Gastroesophageal sphincter (tissue), 4 donors: ENCODE measurements around the gene RCCD1. TPM values are rescaled to one million over a fixed set of nuclear protein-coding genes. Genes with fewer than 3 reads are reported as not detected.
"Not testable (repeated sequence)": the region's sequence is repeated elsewhere in the genome, so short reads cannot be mapped to it uniquely, and the experiment has no call there.

Source experiments
- ATAC-seq: fragments of 150-250 bp; one replicate; pipeline ENCODE4 v1.9.1; 2016; ENCODE audit warnings: mild to moderate bottlenecking, moderate library complexity
- H3K27ac ChIP-seq, 4 donors: fragments of 200-600 bp; sonication (generic) in 3 of 4; 1 replicate in 3 of 4; 2 replicates in 1 of 4; pipeline ENCODE4 v1.5.1; 2016 to 2019
- H3K27me3 ChIP-seq: fragments of 200-600 bp; sonication (generic); one replicate; pipeline ENCODE4 v1.5.1; 2019
- H3K36me3 ChIP-seq, 2 donors: fragments of 200-600 bp; sonication (generic); one replicate each; pipeline ENCODE4 v1.5.1; 2019; ENCODE audit warnings: control low read depth in 1 of 2
- H3K4me1 ChIP-seq, 3 donors: fragments of 200-600 bp; sonication (generic); 1 replicate in 2 of 3; 2 replicates in 1 of 3; pipeline ENCODE4 v1.5.1; 2016 to 2019; ENCODE audit warnings: control low read depth in 2 of 3
- H3K4me3 ChIP-seq, 2 donors: fragments of 200-600 bp; sonication (generic); one replicate each; pipeline ENCODE4 v1.5.1; 2019; ENCODE audit warnings: mild to moderate bottlenecking in 1 of 2, moderate library complexity in 1 of 2
- H3K9me3 ChIP-seq, 3 donors: fragments of 200-600 bp; sonication (generic); one replicate each; pipeline ENCODE4 v1.5.1; 2017 to 2019; ENCODE audit warnings: control low read depth in 2 of 3
- EP300 ChIP-seq: sonication (generic); formaldehyde crosslinking; IDR thresholded peaks from one replicate; pipeline ENCODE4 v1.6.1; 2017; ENCODE audit warnings: antibody characterized with exemption, mild to moderate bottlenecking
- POLR2A ChIP-seq, 2 donors: fragments of 450-650 bp; IDR thresholded peaks; one replicate each; pipeline ENCODE4 v1.6.1; 2017; ENCODE audit warnings: antibody characterized with exemption in 2 of 2, mild to moderate bottlenecking in 2 of 2, moderate library complexity in 1 of 2
- POLR2AphosphoS5 ChIP-seq: sonication (generic); formaldehyde crosslinking; IDR thresholded peaks from one replicate; pipeline ENCODE4 v1.6.1; 2017; ENCODE audit warnings: antibody characterized with exemption
- WGBS, 2 donors: methylation state at CpG; one replicate each; pipeline ENCODE4 v1.1.5; 2018; ENCODE audit warnings: low coverage in 1 of 2; 5-methylcytosine and 5-hydroxymethylcytosine counted together
- total RNA-seq, 4 donors: library from RNA; depleted of rRNA; stranded (reverse); fragments of >200 nt; gene quantifications; one replicate each; pipeline ENCODE4 v1.1.0, GENCODE V29; 2016
- TF ChIP-seq, protein P1 (sequence below), 4 experiments: fragments of 200-600 bp in 2 of 4; fragments of 450-650 bp in 2 of 4; sonication (generic) in 1 of 4; IDR thresholded peaks; one replicate each; pipeline ENCODE4 v1.5.1; 2017 to 2019; ENCODE audit warnings: antibody characterized with exemption in 4 of 4, mild to moderate bottlenecking in 2 of 4, moderate library complexity in 2 of 4

Gene RCCD1
- total RNA-seq, 4 donors from 2014 or later, result 5.3 to 11.1 (median 9.0) TPM

DNA sequence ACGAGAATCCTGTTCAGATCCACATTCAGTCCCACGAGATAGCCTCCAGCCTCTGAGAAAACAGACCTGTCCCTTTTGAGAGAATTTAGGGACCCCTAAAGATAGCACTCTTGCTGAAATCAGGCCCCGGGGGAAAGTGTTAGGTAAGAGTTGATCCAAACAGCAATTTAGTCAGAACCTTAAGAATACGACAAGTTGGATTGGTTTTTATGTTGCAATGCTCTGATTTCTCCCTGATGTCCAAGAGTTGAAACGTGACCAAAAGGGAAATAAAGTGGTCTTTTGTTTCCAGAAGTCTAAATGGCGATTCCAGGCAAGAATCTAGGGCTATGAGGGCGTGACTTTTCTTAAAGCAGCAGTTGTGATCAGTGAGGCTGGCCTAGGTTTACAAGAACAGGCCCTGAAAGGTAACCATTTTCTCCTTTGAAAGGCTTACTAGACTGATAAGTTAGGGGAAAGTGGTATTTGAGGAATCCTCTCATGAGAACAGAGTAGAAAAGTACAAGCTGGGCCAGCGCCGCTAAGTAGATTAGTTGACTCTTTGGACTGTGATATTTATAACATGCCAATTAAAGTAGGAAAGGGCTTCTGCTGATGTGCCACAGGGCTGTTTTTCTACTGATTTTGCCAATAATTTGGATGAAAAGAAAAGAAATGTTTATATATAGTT lies 46.7 kb upstream of the RCCD1 start:
- Histone ChIP-seq H3K36me3 (peaks cover 0 to 83% of the 10 kb centered on the region in 2 donors), H3K4me3 (no peak overlapping the region), H3K27ac (peak overlapping the region in 3 of 4 donors; percentile 3 to 44 (median 15)), H3K27me3 (no peaks in the 10 kb centered on the region), H3K4me1 (peaks cover 0 to 59% (median 8%) of the 10 kb centered on the region in 3 donors), H3K9me3 (no peaks in the 10 kb centered on the region)
- TF ChIP-seq POLR2A (IDR thresholded peaks at IDR 0.05) (no peak), POLR2AphosphoS5 (no peak), EP300 (no peak)
- TF ChIP-seq, protein P1, sequence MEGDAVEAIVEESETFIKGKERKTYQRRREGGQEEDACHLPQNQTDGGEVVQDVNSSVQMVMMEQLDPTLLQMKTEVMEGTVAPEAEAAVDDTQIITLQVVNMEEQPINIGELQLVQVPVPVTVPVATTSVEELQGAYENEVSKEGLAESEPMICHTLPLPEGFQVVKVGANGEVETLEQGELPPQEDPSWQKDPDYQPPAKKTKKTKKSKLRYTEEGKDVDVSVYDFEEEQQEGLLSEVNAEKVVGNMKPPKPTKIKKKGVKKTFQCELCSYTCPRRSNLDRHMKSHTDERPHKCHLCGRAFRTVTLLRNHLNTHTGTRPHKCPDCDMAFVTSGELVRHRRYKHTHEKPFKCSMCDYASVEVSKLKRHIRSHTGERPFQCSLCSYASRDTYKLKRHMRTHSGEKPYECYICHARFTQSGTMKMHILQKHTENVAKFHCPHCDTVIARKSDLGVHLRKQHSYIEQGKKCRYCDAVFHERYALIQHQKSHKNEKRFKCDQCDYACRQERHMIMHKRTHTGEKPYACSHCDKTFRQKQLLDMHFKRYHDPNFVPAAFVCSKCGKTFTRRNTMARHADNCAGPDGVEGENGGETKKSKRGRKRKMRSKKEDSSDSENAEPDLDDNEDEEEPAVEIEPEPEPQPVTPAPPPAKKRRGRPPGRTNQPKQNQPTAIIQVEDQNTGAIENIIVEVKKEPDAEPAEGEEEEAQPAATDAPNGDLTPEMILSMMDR (IDR thresholded peaks at IDR 0.05), result no peak
- ATAC-seq, result peak; percentile 10
- WGBS, 2 donors, result 69 to 82% methylated on average over 6 to 8 of the region's 9 CpGs

- H3K27ac ChIP-seq, ATAC-seq, H3K9me3 ChIP-seq, H3K4me3 ChIP-seq, H3K27me3 ChIP-seq: not testable (repeated sequence)
- WGBS, 2 donors, result 76 to 80% methylated on average over 1 to 9 of the region's 11 CpGs
- peaks cover 0 to 45% (median 0%) of the 10 kb centered on the region in 3 donors for H3K4me1 ChIP-seq
- H3K36me3 ChIP-seq, result peaks cover 0 to 98% of the 10 kb centered on the region in 2 donors
These were observed 45.2 kb upstream of the RCCD1 start for GRCh38 chr15:90909449-90909848.

DNA sequence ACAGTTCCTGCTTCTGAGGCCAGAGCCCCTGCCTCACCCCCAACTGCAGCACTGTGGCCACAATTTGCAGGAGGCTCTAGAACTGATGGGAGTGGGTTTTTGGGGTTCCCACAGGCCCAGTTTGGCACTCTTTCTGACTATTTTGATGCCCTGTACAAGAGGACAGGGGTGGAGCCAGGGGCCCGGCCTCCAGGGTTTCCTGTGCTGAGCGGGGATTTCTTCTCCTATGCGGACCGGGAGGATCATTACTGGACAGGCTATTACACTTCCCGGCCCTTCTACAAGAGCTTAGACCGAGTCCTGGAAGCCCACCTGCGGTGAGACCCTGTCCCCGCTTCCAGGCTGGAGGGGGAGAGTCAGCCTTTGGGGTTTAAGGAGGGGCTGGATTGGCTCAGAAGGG lies 44.7 kb upstream of the RCCD1 start:
- no peak for ATAC-seq
- H3K9me3 ChIP-seq, result no peaks in the 10 kb centered on the region
- WGBS, 2 donors, result no CpG with 5 or more reads among the region's 8 CpGs
- H3K4me1 ChIP-seq, result peaks cover 0 to 40% (median 0%) of the 10 kb centered on the region in 3 donors
- TF ChIP-seq, protein P1 (IDR thresholded peaks at IDR 0.05), result no peak
- no peak for TF ChIP-seq EP300
- TF ChIP-seq POLR2AphosphoS5, result no peak
- no peak for TF ChIP-seq POLR2A (IDR thresholded peaks at IDR 0.05)
- H3K36me3 ChIP-seq, result peaks cover 0 to 100% of the 10 kb centered on the region in 2 donors
- H3K27ac ChIP-seq, result no peak overlapping the region
- no peak overlapping the region for H3K4me3 ChIP-seq
- H3K27me3 ChIP-seq, result no peaks in the 10 kb centered on the region

GRCh38 chr15:90910441-90911301 lies 44.0 kb upstream of the RCCD1 start:
- no peak for ATAC-seq
- peaks cover 0 to 100% of the 10 kb centered on the region in 2 donors for H3K36me3 ChIP-seq
- no peak overlapping the region for H3K4me3 ChIP-seq
- TF ChIP-seq POLR2A (IDR thresholded peaks at IDR 0.05), result no peak
- TF ChIP-seq, protein P1 (IDR thresholded peaks at IDR 0.05), result no peak
- no peak for TF ChIP-seq POLR2AphosphoS5
- TF ChIP-seq EP300, result no peak
- WGBS, 2 donors, result 60 to 84% methylated on average over 1 to 6 of the region's 24 CpGs
- no peaks in the 10 kb centered on the region for H3K9me3 ChIP-seq
- H3K27ac ChIP-seq, result no peak overlapping the region
- peaks cover 0 to 33% (median 0%) of the 10 kb centered on the region in 3 donors for H3K4me1 ChIP-seq
- H3K27me3 ChIP-seq, result no peaks in the 10 kb centered on the region

DNA sequence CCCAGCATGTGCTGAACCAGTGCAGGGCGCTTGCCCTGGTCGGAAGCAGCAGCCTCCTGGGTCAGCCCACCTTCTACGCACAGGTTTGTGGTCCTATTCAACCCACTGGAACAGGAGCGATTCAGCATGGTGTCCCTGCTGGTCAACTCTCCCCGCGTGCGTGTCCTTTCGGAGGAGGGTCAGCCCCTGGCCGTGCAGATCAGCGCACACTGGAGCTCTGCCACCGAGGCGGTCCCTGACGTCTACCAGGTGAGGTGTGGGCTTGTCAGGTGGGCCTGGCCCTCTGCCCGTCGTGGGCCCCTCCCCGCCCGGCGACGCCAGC lies 43.4 kb upstream of the RCCD1 start:
- 88% methylated on average over 4 of the region's 19 CpGs; no CpG with 5 or more reads in 1 of the 2 donors for WGBS, 2 donors
- ATAC-seq, result no peak
- Histone ChIP-seq H3K27ac (no peak overlapping the region), H3K9me3 (no peaks in the 10 kb centered on the region), H3K4me1 (peaks cover 0 to 27% (median 0%) of the 10 kb centered on the region in 3 donors), H3K27me3 (no peaks in the 10 kb centered on the region), H3K4me3 (no peak overlapping the region), H3K36me3 (peaks cover 0 to 100% of the 10 kb centered on the region in 2 donors)
- TF ChIP-seq, protein P1 (IDR thresholded peaks at IDR 0.05), result no peak
- TF ChIP-seq POLR2A (IDR thresholded peaks at IDR 0.05) (no peak), EP300 (no peak), POLR2AphosphoS5 (no peak)
